ENCODE data around the gene ZNF598. TPM values are rescaled to one million over a fixed set of nuclear protein-coding genes. Genes with fewer than 3 reads are reported as not detected.

The ZNF598 gene
- total and polyA plus RNA-seq, 2 of the 13 experiments (the other 11 are each of a cell fraction or from before 2014, with no cell fraction given) = 13.5 to 14.2 TPM

DNA sequence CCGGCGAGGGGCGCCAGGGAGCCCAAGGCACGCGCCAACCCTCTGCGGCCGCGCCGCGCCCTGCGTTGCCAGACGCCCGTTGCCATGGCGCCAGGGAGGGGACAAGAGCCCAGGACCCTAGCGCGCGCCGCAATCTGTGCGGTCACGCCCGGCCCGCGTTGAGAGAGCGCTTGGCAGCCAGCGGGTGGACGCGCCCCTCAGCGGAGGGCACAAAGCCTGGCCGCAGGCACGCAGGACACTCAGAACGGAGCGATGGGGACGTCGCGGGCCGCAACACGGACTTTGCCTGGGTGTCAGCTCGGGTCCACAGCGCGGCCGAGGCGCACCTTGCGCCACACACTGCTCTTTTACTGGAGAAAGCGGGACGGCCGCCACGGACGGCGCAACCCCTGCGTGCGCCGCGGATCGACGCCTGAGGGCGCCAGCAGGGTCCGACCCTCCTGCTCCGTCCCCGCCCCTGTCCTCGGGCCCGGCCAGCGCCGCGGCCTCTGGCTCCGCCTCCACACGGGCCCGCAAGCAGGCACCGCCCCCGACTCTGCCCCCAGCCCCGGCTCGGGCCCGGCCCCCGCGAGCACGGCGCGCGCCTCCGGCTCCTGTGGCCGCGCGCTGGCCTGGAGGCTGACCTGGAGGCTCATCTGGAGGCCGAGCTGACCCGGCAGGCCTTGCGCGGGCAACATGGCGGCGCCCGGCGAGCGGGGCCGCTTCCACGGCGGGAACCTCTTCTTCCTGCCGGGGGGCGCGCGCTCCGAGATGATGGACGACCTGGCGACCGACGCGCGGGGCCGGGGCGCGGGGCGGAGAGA lies 25.9 kb downstream of the ZNF598 start, which contains the start of gene GFER (continued):
- TF ChIP-seq, protein P1, sequence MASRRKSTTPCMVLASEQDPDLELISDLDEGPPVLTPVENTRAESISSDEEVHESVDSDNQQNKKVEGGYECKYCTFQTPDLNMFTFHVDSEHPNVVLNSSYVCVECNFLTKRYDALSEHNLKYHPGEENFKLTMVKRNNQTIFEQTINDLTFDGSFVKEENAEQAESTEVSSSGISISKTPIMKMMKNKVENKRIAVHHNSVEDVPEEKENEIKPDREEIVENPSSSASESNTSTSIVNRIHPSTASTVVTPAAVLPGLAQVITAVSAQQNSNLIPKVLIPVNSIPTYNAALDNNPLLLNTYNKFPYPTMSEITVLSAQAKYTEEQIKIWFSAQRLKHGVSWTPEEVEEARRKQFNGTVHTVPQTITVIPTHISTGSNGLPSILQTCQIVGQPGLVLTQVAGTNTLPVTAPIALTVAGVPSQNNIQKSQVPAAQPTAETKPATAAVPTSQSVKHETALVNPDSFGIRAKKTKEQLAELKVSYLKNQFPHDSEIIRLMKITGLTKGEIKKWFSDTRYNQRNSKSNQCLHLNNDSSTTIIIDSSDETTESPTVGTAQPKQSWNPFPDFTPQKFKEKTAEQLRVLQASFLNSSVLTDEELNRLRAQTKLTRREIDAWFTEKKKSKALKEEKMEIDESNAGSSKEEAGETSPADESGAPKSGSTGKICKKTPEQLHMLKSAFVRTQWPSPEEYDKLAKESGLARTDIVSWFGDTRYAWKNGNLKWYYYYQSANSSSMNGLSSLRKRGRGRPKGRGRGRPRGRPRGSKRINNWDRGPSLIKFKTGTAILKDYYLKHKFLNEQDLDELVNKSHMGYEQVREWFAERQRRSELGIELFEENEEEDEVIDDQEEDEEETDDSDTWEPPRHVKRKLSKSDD (CRISPR knock-in tag; IDR thresholded peaks at IDR 0.05; ENCODE audit: low read depth) = no peak; the same call in 1 of the 2 replicates
- TF ChIP-seq ATF7-NPFF (CRISPR knock-in tag; IDR thresholded peaks at IDR 0.05; ENCODE audit: low read depth) = peak; percentile 74
- TF ChIP-seq ZNF230 (CRISPR knock-in tag; IDR thresholded peaks at IDR 0.05) = peak; percentile 16; the same call in 1 of the 2 replicates
- peak; percentile 83 for TF ChIP-seq GATAD1 (CRISPR knock-in tag; IDR thresholded peaks at IDR 0.05)
- TF ChIP-seq ZNF720 (CRISPR knock-in tag; IDR thresholded peaks at IDR 0.05) = no peak
- TF ChIP-seq TARDBP (CRISPR knock-in tag; IDR thresholded peaks at IDR 0.05) = no peak
- TF ChIP-seq, protein P2, sequence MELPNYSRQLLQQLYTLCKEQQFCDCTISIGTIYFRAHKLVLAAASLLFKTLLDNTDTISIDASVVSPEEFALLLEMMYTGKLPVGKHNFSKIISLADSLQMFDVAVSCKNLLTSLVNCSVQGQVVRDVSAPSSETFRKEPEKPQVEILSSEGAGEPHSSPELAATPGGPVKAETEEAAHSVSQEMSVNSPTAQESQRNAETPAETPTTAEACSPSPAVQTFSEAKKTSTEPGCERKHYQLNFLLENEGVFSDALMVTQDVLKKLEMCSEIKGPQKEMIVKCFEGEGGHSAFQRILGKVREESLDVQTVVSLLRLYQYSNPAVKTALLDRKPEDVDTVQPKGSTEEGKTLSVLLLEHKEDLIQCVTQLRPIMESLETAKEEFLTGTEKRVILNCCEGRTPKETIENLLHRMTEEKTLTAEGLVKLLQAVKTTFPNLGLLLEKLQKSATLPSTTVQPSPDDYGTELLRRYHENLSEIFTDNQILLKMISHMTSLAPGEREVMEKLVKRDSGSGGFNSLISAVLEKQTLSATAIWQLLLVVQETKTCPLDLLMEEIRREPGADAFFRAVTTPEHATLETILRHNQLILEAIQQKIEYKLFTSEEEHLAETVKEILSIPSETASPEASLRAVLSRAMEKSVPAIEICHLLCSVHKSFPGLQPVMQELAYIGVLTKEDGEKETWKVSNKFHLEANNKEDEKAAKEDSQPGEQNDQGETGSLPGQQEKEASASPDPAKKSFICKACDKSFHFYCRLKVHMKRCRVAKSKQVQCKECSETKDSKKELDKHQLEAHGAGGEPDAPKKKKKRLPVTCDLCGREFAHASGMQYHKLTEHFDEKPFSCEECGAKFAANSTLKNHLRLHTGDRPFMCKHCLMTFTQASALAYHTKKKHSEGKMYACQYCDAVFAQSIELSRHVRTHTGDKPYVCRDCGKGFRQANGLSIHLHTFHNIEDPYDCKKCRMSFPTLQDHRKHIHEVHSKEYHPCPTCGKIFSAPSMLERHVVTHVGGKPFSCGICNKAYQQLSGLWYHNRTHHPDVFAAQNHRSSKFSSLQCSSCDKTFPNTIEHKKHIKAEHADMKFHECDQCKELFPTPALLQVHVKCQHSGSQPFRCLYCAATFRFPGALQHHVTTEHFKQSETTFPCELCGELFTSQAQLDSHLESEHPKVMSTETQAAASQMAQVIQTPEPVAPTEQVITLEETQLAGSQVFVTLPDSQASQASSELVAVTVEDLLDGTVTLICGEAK (IDR thresholded peaks at IDR 0.05) = no peak
- TF ChIP-seq, protein P2 (CRISPR knock-in tag; IDR thresholded peaks at IDR 0.05) = no peak; the same call in 1 of the 2 replicates
- no peak for TF ChIP-seq ZFAT (CRISPR knock-in tag; conservative IDR thresholded peaks at IDR 0.05)
- TF ChIP-seq, protein P3, sequence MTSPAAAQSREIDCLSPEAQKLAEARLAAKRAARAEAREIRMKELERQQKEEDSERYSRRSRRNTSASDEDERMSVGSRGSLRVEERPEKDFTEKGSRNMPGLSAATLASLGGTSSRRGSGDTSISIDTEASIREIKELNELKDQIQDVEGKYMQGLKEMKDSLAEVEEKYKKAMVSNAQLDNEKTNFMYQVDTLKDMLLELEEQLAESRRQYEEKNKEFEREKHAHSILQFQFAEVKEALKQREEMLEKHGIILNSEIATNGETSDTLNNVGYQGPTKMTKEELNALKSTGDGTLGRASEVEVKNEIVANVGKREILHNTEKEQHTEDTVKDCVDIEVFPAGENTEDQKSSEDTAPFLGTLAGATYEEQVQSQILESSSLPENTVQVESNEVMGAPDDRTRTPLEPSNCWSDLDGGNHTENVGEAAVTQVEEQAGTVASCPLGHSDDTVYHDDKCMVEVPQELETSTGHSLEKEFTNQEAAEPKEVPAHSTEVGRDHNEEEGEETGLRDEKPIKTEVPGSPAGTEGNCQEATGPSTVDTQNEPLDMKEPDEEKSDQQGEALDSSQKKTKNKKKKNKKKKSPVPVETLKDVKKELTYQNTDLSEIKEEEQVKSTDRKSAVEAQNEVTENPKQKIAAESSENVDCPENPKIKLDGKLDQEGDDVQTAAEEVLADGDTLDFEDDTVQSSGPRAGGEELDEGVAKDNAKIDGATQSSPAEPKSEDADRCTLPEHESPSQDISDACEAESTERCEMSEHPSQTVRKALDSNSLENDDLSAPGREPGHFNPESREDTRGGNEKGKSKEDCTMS (CRISPR knock-in tag; conservative IDR thresholded peaks at IDR 0.05) = no peak
- no peak for TF ChIP-seq RBM39 (IDR thresholded peaks at IDR 0.05; ENCODE audit: low read depth, low read length, poor library complexity, severe bottlenecking)
- peak; percentile 48; the same call in 1 of the 2 replicates for TF ChIP-seq HNF4A (CRISPR knock-in tag; IDR thresholded peaks at IDR 0.05)
- no peak for TF ChIP-seq ZNF253 (CRISPR knock-in tag; IDR thresholded peaks at IDR 0.05; ENCODE audit: borderline replicate concordance)
- no peak for TF ChIP-seq MAFK (conservative IDR thresholded peaks at IDR 0.05 in 1 of 2, IDR thresholded peaks at IDR 0.05 in 1 of 2; ENCODE audit: low read length in 2 of 2)
- TF ChIP-seq SMYD3 (CRISPR knock-in tag; IDR thresholded peaks at IDR 0.05) = no peak

All from HepG2 (cell line).